GM18526 (cell line): Measurements from ENCODE around the gene ERCC2.

Source experiments
- POLR2A ChIP-seq: IDR thresholded peaks from 3 replicates; pipeline ENCODE4 v1.6.1; 2011; ENCODE audit not compliant: insufficient read length; ENCODE audit errors: extremely low read depth

ERCC2 gene

DNA sequence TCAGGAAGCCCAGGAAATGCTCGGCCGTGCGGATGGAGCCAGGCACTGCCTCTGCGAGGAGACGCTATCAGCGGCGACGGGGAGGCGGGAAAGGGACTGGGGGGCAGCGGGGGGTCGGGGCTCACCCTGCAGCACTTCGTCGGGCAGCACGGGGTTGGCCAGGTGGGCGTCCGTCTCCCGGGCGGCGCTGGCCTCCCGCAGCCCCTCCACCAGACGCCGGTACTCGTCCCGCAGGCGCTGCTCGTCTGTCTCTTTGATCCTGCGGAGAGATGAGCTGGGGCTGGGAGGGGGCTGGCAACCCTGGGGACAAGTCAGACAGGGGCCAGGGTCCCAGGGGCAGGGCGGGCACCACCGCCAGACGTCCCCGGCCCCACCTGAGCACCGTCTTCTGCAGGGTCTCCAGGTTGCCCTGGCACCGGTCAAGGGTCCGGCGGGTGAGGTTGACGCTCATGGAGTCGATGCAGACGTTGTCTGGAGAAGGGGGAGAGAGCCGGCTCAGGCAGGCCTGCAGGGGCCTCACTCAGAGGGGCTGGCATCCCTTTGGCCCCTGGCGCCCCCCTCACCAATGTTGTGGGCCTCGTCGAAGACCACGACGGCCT lies 6.4 kb downstream of the ERCC2 start:
- TF ChIP-seq POLR2A = no peak

DNA sequence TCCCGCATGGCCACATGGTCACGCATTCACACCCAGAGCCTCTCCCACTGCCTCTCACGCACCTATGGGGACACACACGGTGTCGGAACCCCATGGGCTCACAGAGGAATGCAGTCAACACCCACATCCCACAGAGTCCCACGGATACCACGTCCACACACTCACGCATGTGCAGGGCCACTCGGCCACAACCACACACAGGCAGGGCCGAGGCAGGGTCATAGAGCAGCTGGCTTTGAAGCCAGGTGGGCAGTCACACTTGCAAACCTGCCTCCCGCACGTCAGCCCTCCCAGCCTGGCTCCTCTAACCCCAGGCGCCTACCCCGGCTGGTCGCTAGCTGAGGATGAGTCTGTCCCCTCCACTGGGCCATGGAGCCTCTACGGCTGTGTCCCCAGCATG lies 8.1 kb downstream of the ERCC2 start:
- no peak for TF ChIP-seq POLR2A

DNA sequence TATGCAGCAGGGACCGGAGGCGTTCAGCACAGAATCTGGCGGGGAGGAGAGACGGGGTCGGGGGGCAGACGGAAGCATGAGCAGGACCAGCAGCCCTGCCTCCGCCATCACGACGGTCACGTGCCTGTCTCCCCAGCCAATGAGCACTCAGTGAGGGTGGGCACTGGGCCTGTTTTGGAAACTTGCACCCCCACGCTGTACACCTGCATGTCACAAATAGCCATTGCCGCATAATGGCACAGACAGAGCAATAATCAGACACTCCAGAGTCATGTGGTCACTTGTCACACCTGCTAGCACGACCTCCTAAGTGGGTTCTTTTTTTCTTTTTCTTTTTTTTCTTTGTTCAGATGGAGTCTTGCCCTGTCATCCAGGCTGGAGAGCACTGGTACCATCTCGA lies 8.8 kb downstream of the ERCC2 start:
- TF ChIP-seq POLR2A = no peak

DNA sequence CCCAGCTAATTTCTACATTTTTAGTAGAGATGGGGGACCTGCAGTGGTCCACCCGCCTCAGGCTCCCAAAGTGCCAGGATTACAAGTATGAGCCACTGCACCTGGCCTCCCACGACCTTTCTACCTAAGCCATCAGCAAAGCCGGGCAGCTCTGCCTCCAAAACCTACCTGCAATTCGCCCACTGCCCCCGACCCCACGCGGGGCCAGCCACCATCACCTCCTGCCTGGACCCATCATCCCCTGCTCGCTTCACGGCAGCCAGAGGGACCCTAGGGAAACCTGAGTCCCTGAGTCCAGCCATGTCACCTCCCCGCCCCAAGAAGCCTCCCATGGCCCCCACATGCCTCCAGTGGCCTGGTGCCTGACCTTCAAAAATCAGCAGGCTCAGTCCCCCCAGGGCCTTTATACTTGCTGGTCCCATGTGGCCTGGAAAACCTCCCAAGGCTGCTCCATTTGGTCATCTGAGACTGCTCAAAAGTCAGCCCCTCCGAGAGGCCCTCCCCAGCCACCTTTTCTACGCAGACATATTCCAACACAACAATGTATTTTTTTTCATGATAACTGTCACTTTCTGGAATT lies 12.1 kb downstream of the ERCC2 start:
- TF ChIP-seq POLR2A = no peak

DNA sequence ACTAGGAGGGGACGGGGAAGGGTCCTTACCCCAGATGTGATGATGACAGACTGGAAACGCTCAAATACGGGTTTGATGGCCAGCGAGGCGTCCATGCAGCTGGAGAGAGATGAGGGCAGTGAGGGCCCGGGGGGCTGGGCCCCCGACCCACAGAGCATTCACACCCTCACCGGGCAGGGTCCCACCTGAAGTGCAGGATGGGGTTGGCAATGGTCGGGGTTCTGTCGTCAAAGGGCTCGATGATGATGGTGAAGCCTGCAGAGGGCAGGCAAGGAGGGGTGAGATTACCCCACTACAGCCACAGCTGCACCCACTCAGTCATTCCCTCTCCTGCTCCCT lies 13.0 kb downstream of the ERCC2 start:
- no peak for TF ChIP-seq POLR2A

DNA sequence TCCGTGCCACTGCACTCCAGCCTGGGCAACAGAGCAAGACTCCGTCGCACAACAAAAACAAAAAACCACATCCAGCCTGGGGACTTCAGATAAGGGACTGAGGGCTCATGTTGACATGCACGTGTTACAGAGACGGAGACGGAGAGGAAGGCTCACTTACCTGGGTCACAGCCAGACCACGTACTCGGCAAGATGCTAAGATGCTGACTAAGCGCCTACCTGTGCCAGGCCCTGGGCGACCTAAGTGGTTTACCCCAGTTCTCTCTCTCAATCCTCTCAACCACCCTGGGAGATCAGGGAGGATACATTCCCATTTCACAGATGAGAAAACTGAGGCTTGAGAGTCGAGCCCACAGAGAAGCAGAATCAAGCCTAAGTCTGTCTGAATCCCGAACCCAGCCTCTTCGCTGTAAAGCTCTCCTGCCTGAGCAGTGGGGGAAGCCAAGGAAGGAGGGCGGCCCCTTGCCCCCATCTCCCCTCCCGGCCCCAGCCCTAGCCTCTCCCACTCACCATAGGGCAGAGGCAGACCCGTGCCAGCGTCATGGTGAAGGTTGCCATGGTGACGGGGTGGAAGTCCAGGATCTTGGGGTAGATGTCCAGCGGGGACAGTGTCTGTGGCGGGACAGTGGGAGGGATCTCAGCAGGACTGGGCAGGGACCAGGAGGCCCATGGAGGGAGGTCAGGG lies 13.5 kb downstream of the ERCC2 start:
- no peak for TF ChIP-seq POLR2A

DNA sequence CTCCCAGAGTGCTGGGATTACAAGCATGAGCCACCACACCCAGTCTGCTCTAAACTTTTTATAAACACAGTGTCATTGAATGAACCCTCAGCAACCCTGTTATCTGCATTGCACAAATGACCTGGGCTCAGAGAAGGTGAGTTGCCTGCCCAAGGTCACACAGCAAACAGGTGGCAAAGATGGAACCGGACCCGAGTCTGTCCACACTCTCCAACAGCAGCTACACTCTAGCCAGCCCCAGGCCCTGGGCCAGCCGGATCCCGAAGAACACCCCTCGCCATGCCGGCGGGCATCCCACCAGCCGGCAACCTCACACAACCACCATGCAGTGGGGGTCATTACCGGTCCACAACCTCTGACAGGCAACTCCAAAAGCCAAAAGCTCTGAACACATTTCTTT lies 14.5 kb downstream of the ERCC2 start:
- TF ChIP-seq POLR2A = no peak

DNA sequence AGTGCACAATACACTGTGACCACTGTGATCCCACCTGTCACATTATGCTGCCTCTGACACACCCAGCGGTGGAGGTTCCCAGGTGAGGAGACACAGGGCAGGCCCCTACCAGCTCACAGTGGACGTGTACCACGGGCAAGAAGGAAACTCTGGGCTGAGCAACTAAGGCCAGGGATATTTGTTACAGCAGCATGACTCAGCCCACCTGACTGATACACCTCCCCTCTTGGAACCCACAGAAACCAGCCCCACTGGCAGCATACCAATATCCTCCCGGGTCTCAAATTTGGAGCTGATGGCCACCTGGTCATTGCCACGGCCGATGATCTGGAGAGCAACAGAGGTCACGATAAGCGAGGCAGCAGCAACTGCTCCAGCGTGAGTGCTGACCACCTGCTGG lies 15.0 kb downstream of the ERCC2 start:
- no peak for TF ChIP-seq POLR2A

DNA sequence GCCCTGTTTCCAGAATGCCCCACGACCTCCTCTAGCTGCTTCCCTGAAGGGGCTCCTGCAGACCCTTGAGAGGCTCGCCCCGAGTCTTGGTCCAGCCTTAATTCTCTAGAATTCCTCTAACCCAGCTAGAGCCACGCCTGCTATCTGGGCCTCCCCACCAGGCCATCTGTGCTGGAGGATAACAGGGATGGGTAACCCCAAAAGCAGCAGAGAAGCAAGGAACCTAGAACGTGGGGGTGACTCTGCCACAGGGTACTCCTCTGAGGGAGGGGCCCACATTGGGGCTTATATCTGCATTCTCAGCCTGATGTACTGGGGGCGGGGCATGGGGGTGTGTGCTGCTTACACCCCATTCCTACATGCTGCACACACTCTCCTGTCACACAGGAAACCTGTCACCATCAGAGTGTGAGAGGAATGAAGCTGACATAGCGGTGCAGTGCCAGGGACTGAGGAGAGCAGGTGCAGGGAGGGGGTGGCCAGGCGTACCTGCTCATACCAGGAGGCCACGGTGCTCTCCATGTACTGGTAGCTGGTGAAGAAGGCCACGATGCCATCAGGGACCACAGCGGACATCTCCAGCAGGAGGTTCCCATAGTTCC lies 16.0 kb downstream of the ERCC2 start:
- TF ChIP-seq POLR2A = no peak

DNA sequence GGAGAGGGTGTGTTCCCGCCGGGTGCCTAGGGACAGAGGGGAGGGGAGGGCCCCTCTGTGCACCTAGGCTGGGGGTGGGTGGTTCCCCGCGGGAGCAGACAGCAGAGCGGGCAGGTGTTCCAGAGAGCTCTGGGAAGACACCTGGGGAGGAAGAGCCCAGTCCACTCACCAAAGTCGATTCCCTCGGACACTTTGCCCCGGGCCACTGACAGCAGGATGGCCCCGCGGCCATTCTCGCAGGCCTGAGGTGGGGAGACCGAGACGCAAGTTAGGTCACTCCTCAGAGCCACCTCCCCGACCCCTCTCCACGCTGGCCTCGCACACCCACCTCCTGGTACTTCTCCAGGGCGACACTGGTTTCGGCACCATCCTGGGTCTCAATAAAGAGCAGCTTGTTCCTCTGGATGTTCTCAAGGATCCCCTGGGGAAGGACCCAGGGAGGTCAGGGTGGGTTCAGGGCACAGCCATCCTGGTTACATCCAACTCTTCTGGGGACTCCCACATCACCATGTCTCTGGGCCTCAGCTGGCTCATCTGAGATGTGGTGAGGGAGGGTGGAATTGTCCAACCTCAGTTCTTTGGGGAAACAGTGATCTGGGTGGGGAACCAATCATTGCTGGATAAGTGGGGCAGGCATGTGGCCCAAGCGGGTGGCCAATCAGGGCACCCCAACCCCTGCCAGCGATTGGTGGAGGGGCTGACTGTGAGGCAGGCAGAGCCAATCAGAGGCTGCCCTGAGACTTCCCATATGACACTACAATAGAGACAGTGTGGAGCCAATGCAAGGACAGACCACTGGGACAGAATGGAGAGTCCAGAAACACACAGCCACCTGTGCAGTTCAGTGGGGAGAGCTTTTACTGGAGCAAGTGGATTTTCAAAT lies 17.2 kb downstream of the ERCC2 start:
- TF ChIP-seq POLR2A = no peak

DNA sequence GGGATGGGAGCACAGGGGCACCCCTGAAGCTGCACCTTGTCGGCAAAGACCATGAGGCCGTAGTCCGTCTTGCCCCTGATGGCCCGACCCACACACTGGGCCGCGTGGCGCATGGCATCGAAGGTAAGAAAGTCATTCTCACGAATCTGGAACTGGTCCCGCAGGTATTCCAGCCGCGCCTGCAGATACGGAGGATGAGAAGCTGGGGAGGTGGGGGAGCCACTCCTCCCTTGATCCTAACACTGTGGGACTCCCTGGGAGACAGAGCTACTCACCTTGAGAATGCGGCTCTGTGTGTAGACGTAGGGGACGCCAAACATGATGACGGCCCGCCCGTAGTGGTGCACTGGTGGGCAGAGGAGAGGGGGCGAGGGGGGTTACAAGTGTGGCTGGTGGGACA lies 17.9 kb downstream of the ERCC2 start:
- TF ChIP-seq POLR2A = no peak

DNA sequence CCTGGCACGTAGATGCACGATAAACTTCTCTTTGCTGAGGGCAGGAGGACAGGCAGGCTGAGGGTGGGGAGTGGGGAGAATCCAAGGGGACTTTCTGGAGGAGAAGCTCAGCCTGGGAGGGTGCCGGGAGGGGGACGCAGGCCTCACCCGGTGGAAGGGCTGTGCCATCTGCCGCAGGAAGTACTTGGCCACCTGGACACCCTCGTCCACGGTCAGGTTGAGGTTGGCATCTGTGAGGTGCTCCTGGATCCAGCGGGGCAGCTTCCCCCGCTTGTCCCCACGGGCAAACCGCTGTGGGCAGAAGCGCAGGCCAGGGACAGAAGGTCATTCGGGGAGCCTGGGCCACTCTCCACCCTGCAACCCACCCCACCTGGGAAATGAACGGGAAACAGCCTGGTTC lies 18.3 kb downstream of the ERCC2 start:
- no peak for TF ChIP-seq POLR2A

DNA sequence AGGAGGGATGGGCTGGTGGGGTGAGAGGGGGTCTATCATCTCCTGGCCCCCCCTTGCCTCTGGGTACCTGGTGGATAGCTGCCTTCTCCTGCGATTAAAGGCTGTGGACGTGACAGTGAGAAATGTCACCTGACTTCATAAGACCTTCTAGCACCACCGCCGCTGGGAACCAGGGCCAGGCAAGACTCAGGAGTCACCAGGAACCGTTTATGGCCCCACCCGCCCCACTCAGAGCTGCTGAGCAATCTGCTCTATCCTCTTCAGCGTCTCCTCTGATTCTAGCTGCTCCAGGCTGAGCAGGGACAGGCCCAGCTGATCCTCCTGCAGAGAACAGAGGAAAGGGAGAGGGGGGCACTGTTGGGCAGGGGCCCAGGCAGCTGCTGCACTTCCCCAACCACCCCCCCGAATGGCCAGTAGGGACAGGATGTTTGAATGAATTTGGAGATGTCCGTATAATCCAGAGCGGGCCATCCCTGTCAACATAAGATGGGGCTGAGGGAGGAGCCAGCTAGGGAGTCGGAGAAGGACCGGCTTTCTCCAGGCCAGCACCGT lies 18.9 kb downstream of the ERCC2 start:
- no peak for TF ChIP-seq POLR2A

DNA sequence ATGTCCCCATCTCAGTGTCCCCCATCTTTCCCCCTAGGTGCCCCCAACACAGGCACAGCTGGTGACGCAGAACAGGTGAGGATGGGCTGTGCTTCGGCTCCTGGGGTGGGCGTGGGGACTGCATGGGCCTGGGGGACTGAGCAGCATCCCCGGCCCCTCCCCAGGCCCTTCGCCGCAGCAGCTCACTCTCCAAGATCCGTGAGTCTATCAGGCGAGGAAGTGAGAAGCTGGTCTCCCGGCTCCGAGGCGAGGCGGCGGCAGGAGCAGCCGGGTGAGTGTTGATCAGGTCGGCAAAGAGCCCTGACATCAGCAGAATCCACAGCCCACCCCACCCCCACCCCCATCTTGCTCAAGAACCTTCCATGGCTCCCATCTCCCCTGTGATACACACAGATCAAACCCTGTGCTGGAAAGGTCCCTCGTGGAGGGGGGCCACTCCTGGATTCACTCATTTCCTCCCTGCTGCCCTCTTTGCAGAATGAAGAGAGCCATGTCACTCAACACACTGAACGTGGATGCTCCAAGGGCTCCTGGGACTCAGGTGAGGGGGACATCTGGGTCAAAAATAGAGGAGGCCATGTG lies 19.8 kb downstream of the ERCC2 start:
- TF ChIP-seq POLR2A = no peak

DNA sequence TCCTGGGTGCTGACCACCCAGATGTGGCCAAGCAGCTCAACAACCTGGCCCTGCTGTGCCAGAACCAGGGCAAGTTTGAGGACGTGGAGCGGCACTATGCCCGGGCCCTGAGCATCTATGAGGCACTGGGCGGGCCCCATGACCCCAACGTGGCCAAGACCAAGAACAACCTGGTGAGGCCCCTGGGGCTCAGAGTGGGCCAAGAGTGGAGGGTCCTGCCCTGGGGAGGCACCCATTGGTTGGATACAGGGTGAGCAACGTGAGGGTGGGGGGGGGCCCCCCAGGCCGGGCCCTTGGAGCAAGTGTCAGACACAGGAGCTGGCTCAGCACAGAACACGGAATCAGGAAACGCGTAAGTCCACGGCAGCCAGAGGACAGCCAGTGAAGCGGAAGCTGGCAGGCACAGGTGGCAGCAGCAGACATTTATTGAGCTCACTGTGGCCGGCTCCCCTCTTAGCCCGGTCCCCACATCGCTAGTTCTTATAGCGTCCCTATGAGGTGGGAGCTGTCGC lies 20.9 kb downstream of the ERCC2 start:
- no peak for TF ChIP-seq POLR2A
